Calu3 (cell line): ENCODE measurements around the gene SLCO4A1. TPM values are rescaled to one million over a fixed set of nuclear protein-coding genes. Genes with fewer than 3 reads are reported as not detected.

Experiments used
- BruUV-seq: library from RNA; stranded (reverse); fragments of 400-500 nt; replicated peaks from 2 replicates; lab custom pipeline; 2021; lab: Mats Ljungman, UMichigan
- CTCF ChIA-PET: fragments of 300-600 bp; sonication (Branson Sonifier 250); formaldehyde crosslinking; loops from one replicate; lab custom pipeline; 2022; ENCODE audit warnings: antibody characterized with exemption; lab: Charles Lee
- DNase-seq: peaks from one replicate; pipeline ENCODE4 v3.0.0; 2022
- H3K27ac Mint-ChIP-seq: one replicate; pipeline ENCODE4 v1.8.0; 2022; ENCODE audit warnings: mixed read lengths; ENCODE audit not compliant: unreplicated experiment
- H3K27me3 Mint-ChIP-seq: one replicate; pipeline ENCODE4 v1.8.0; 2022; ENCODE audit warnings: mixed read lengths; ENCODE audit not compliant: unreplicated experiment
- H3K36me3 Mint-ChIP-seq: one replicate; pipeline ENCODE4 v1.8.0; 2022; ENCODE audit warnings: mild to moderate bottlenecking, moderate library complexity, mixed read lengths; ENCODE audit not compliant: insufficient read depth, unreplicated experiment
- H3K4me1 Mint-ChIP-seq: one replicate; pipeline ENCODE4 v1.8.0; 2022; ENCODE audit warnings: mild to moderate bottlenecking, low read depth, mixed read lengths; ENCODE audit not compliant: unreplicated experiment
- H3K4me3 Mint-ChIP-seq: one replicate; pipeline ENCODE4 v1.8.0; 2022; ENCODE audit warnings: mild to moderate bottlenecking, low read depth, moderate library complexity, mixed read lengths; ENCODE audit not compliant: unreplicated experiment
- H3K9me3 Mint-ChIP-seq: one replicate; pipeline ENCODE4 v1.8.0; 2022; ENCODE audit warnings: low read depth, mixed read lengths; ENCODE audit not compliant: unreplicated experiment
- CTCF ChIP-seq: fragments of 200-600 bp; IDR thresholded peaks from one replicate; pipeline ENCODE4 v1.8.0; 2022; ENCODE audit warnings: antibody characterized with exemption; ENCODE audit not compliant: unreplicated experiment
- intact Hi-C: fragments of 100-400 bp; cut with micrococcal nuclease; formaldehyde crosslinking; loops from one replicate; pipeline ENCODE4 v1.10.0; 2022; ENCODE audit not compliant: unreplicated experiment
- total RNA-seq: library from RNA; stranded (reverse); gene quantifications from 2 replicates; pipeline ENCODE4 v1.2.3, GENCODE V29; 2022

The SLCO4A1 gene
- total RNA-seq, 1 experiment from 2014 or later: 63.9 TPM

- CTCF ChIA-PET: interaction anchor here (0.6 to 1.7 kb wide), 5 partner anchors 8 to 155 kb away, joined by 3 to 5 read pairs (median 3); no protein-coding TSS in a partner anchor
- Mint-ChIP-seq H3K4me3 (no peak overlapping the region), H3K9me3 (no peaks in the 10 kb centered on the region), H3K27me3 (peaks cover 50% of the 10 kb centered on the region), H3K27ac (no peak overlapping the region), H3K4me1 (no peaks in the 10 kb centered on the region), H3K36me3 (peaks cover 28% of the 10 kb centered on the region)
- no peak for TF ChIP-seq CTCF
- intact Hi-C loops: no loop called here
- DNase-seq: no peak
- no TSS peak for BruUV-seq
These were observed 3.5 kb upstream of the SLCO4A1 start for GRCh38 chr20:62638679-62639406.

GRCh38 chr20:62639765-62640164 is 2.5 kb upstream of the SLCO4A1 start:
- H3K27me3 Mint-ChIP-seq: peaks cover 47% of the 10 kb centered on the region
- TF ChIP-seq CTCF: no peak
- CTCF ChIA-PET: interaction anchor here (0.6 to 1.4 kb wide), 4 partner anchors 16 to 154 kb away, joined by 3 to 4 read pairs (median 3); no protein-coding TSS in a partner anchor
- H3K9me3 Mint-ChIP-seq: no peaks in the 10 kb centered on the region
- no TSS peak for BruUV-seq
- H3K36me3 Mint-ChIP-seq: peaks cover 34% of the 10 kb centered on the region
- DNase-seq: no peak
- intact Hi-C loops: no loop called here
- no peak overlapping the region for H3K4me3 Mint-ChIP-seq
- H3K27ac Mint-ChIP-seq: no peak overlapping the region
- H3K4me1 Mint-ChIP-seq: peaks cover 4% of the 10 kb centered on the region

DNA sequence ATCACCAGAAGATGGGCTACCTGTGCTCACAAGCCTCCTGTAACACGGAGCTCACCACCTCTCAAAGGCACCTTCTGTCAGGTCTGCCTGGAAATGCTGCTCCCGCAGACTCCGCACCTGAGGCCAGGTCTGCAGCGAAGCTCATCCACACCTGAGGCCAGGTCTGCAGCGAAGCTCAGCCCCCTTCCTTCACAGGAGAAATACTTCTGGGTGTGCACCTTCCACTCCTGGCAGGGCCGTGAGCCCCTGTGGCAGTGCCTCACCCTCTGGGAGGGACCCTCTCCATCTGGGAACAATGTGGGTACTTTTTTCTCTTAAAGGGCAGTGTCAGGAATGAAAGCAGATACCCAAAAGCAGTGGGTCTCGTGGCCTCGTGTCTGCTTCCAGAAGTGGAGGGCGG is 1.4 kb upstream of the SLCO4A1 start:
- Mint-ChIP-seq H3K27ac (no peak overlapping the region), H3K4me3 (no peak overlapping the region), H3K36me3 (peaks cover 34% of the 10 kb centered on the region), H3K4me1 (peaks cover 9% of the 10 kb centered on the region), H3K27me3 (peaks cover 36% of the 10 kb centered on the region), H3K9me3 (no peaks in the 10 kb centered on the region)
- BruUV-seq: no TSS peak
- intact Hi-C loops: no loop called here
- CTCF ChIA-PET: interaction anchor here (4.8 kb wide), 1 partner anchor 17 kb away, joined by 13 read pairs; no protein-coding TSS in a partner anchor
- no peak for DNase-seq
- TF ChIP-seq CTCF: no peak

DNA sequence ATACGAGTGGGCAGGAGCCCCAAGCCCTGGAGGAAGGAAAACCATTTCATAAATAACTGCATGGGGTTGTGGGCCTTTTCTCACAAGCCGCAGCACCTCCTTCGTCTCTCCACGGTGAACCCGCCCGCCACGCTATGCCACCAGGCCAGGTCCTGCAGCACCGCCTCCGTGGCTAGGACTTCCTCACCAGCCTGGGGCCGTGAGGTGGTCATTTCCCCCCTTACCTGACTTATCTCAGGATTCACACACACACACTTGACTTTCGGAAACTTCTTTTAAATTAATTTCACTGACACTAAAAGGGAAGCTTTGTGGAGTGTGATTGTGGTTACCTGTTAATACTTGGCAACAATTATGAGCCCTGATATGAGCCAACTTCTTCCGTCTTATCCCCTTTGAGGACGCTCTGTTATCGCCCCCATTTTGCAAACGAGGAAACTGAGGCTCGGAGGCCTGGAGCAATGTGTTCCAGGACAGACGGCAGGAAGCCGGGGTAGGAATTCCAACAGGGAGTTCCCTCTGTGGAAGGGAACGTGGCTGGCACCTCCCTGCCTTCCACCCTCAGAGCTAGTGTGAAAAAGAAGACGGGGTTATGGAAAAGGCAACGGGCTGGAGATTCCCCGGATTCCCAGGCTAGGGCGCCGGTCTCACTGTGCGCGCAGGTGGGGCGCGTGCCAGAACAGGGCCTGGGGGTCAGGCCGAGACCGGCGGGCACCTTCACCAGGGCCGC is 817 bp upstream of the SLCO4A1 start:
- Mint-ChIP-seq H3K9me3 (no peaks in the 10 kb centered on the region), H3K27me3 (peaks cover 30% of the 10 kb centered on the region), H3K36me3 (peaks cover 37% of the 10 kb centered on the region), H3K4me1 (peaks cover 15% of the 10 kb centered on the region), H3K27ac (no peak overlapping the region), H3K4me3 (peak overlapping the region; percentile 92)
- TF ChIP-seq CTCF: no peak
- DNase-seq: no peak
- BruUV-seq: TSS peak; percentile 80
- CTCF ChIA-PET: interaction anchor here (1.7 to 4.8 kb wide), 2 partner anchors 18 to 231 kb away, joined by 4 to 13 read pairs; no protein-coding TSS in a partner anchor
- intact Hi-C loops: no loop called here
